Adrenal gland (tissue), 5 donors: ENCODE measurements around the gene COL5A1.

Source experiments
- CTCF ChIP-seq, 6 experiments: fragments of 450-650 bp in 4 of 6; fragments of 200-600 bp in 2 of 6; sonication (generic) in 1 of 6; IDR thresholded peaks; 1 replicate in 5 of 6; 2 replicates in 1 of 6; pipeline versions ENCODE4 v1.5.1 to v1.8.0; 2016 to 2021; ENCODE audit warnings: antibody characterized with exemption in 6 of 6, mild to moderate bottlenecking in 2 of 6, moderate library complexity in 1 of 6
- POLR2A ChIP-seq, 2 donors: fragments of 450-650 bp; IDR thresholded peaks; one replicate each; pipeline ENCODE4 v1.6.1; 2017; ENCODE audit warnings: antibody characterized with exemption in 2 of 2, mild to moderate bottlenecking in 2 of 2, moderate library complexity in 1 of 2
- donor health status: DM: no; HTN: no; CAD: no.

GRCh38 chr9:134606951-134607731 lies 34.5 kb upstream of the COL5A1 start:
- TF ChIP-seq CTCF (IDR thresholded peaks at IDR 0.05): no peak
- no peak for TF ChIP-seq POLR2A (IDR thresholded peaks at IDR 0.05)
